HG03575 (cell line): ENCODE results near the gene DAB1.
"Not testable (repeated sequence)": the region's sequence is repeated elsewhere in the genome, so short reads cannot be mapped to it uniquely, and the experiment has no call there.

Experiments used
- ATAC-seq: cut with Tn5 transposase; IDR thresholded peaks from one replicate; pipeline ENCODE4 v1.9.1; 2021; ENCODE audit not compliant: unreplicated experiment, insufficient number of reproducible peaks, low FRiP score; ENCODE audit errors: extremely low read depth

DAB1 gene

DNA sequence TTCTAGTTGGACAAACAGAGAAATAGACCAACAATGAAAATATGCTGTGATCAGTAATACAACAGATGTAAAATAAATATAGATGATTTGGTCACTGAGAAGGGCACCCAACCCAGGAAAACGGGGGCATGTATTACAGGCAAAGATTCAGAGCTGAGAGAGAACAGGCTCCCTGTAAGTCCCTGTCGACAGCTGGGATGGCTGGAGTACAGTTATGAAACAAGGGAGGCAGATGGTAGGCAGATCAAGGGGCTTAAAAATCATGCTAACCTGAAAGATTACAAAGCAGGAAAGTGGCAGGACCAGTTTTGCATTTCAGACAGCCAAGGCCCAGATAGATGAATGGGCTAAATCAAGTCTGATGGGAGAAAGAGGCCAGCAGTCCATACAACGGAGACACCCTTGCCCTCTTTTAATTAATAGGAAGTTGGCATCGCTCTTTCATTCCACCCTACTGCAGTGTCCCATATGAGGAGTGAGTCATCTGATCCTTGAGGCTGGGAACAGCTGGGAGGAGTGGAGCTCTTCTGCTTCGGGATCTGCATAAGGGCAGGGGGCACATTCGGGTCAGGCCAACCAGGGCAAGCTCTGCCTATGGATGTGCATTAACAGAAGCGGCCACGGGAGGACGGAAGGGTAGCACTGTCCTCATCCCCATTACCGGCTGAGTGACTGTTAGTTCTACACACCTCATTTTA lies 171.1 kb downstream of the DAB1 start:
- no peak for ATAC-seq

- ATAC-seq = no peak
Measured at GRCh38 chr1:57250021-57250420, 173.8 kb downstream of the DAB1 start.

DNA sequence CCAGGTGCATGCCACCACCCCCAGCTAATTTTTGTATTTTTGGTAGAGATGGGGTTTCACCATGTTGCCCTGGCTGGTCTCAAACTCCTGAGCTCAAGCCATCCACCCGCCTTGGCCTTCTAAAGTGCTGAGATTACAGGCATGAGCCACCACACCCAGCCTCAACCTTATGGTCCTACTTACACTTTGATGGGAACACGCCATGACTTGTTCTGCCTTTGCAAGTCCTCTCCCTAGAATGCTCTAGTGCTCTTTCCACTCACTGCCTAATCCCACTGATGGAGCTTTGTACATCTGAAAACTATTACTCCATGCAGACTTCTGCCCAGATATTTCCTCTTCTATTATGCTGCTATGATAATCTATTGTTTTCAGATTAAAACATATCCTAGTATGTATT lies 174.3 kb downstream of the DAB1 start:
- no peak for ATAC-seq

DNA sequence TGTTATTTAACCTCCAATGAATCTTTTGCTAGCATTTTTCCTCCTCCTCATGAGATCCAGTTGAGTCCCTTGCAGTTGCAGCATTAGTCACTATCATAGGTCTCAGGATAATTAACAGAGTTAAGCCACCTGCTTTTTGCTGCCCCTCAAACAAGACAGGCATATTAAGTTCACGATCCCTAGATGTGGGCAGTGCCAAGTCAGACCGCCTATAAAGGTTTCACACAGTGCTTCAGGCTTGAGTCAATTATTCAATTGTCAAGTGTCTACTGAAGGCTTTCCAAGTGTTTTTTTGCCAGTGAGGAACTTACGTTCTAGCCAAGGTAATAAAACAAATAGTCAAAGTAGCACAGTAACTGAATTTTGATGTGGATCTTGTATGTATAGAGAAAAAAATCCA lies 175.0 kb downstream of the DAB1 start:
- no peak for ATAC-seq

DNA sequence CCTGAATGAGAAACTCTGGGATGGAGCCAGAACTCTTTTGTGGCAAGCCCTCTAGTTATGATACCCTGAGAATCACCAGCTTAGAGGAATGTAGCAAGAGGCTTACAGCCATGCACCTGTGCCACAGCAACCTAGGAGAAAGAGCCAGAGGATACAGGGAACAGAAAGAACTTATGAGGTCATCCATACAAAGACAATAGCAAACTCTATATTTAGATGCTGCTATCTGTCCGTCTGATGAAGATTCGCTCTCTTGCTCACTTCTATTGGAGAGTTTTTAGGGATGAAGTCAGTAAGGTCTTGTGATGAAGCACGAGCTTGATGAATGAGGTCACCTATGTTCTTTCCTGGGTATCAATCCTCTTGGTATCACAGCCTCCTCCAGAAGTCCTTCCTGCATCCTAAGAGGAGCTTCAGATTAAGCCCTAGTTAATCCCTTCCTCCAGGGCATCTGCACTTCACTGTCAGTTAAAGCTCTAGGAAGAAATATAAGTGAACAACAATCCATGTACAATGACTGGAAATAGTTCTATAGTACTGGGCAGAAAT lies 185.6 kb downstream of the DAB1 start:
- no peak for ATAC-seq

GRCh38 chr1:57235730-57236510 lies 187.9 kb downstream of the DAB1 start:
- no peak for ATAC-seq

DNA sequence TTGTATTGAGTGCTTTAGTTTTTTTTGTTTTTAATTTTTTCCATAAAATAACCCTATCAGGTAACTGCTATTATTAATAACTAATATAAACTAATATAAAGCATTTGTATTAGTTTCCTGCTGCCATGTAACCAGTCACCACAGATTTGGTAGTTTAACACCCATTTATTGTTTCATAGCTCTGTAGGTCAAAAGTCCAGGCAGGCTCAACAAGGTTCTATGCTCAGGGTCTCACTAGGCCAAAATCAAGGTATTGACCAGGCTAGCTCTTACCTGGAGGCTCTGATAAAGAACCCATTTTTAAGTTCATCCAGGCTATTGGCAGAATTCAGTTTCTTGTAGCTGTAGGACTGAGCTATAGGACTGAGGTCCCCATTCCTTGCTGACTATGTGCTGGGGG lies 189.4 kb downstream of the DAB1 start:
- no peak for ATAC-seq

- no peak for ATAC-seq
Measured at GRCh38 chr1:57232500-57232899, 191.4 kb downstream of the DAB1 start.

GRCh38 chr1:57229998-57230397 lies 193.9 kb downstream of the DAB1 start:
- ATAC-seq = no peak

GRCh38 chr1:57229076-57229475 lies 194.8 kb downstream of the DAB1 start:
- no peak for ATAC-seq

DNA sequence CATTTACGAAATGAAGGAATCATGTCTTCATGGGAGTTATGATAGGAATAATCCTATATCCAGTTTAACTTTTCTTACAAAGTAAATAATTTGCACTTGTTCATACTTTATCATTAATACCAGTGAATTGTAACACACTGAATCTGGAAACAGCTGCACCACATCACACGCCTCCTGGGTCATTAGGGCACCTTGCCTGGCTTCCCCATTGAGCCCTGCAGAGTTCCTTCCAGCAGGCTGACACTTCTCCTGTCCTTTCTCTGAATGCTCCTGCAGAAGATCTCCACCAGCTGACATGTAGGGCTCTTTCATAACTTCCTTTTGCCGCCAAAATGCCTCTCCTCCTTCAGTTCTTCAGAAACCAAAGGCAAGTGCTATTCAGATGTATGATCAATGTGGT lies 201.1 kb downstream of the DAB1 start:
- ATAC-seq = no peak

DNA sequence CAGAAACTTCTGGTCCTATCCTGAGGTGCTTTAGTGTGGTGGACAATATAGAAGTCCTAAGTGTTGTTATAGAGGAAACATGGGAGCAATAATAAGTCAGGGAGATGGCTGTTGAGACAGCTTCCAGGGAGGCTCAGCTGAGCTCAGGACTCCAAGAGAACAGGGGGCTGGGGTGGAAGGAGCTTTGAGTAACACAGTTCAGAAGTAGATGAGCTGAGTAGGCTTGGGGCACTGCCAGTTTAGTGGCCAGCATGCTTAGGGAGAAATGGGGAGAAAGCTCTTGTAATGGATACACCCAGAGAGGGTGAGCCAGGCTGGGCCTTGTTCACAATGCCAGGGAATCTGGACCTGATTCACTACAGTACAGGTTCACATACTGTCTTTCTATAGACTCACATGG lies 201.6 kb downstream of the DAB1 start:
- no peak for ATAC-seq

GRCh38 chr1:57220905-57221304 lies 203.0 kb downstream of the DAB1 start:
- not testable (repeated sequence) for ATAC-seq

GRCh38 chr1:57218487-57219079 lies 205.3 kb downstream of the DAB1 start:
- no peak for ATAC-seq

DNA sequence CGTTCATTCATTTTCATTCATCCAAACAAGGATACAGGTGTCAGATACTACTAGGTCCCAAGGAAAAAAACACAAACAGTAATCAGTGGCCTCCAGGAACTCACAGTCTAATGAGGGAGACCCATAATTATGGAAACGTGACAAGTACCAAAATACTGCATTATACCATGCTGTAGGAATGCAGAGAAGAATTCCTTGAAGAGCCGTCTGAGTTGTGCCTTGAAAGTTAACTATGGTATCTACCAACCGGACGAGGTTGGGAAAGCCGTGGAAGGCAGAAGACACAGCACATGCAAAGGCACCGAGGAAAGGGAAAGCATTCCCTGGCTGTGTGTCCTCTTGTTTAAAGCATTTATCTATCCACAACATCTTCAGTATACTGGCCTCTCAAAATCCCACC lies 206.0 kb downstream of the DAB1 start:
- no peak for ATAC-seq

GRCh38 chr1:57214951-57215575 lies 208.8 kb downstream of the DAB1 start:
- ATAC-seq = no peak

DNA sequence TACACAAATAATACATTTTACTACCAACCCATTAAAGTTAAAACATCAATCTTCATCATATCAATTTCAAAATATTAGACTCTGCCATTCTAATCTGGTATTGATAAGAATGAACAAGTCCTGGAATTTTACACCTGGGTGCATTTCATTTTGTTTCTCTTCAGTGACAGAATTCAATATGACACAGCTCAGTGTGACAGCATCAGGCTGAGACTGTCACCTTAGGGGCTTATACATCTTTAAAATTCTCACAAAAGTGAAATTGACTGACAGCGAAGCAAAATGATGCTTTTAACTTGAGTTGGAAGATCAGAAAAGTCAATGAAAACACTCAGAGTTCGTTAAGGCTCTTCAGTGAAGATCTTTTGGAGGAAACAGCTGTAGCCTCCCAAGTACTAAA lies 213.0 kb downstream of the DAB1 start:
- no peak for ATAC-seq

- ATAC-seq = no peak
Measured at GRCh38 chr1:57209495-57209894, 214.4 kb downstream of the DAB1 start.

DNA sequence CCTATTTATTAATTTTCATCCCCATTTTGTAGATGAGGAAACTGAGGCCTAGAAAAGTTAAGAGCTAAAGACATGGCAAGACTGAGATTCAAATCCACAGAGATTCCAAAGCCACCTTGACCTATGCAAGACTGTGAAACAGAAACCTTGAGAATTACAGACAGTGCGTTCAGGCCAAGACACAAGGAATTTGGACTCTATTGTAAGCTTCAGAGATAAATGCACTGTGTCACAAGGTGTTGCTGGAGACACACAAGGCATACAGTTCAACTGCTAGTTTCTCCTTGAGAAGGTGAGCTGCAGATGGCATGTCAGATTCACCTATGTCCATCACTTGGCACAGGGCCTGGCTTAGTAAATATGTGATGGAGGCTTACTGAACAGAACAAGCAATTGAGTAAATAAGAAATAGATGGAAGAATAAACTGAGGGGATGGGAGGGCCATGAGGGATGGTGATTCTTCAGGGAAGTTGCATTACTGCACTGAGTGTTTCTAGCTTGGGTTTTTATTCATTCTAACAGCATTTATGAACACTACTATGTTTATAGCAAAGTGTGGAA lies 215.0 kb downstream of the DAB1 start:
- ATAC-seq = no peak
